Measurements from ENCODE around the gene DNM3. TPM values are rescaled to one million over a fixed set of nuclear protein-coding genes. Genes with fewer than 3 reads are reported as not detected.
A peak's percentile ranks its signal among the peaks of the same experiment; 100 is the strongest.
"Not testable (repeated sequence)": the region's sequence is repeated elsewhere in the genome, so short reads cannot be mapped to it uniquely, and the experiment has no call there.

The DNM3 gene
- total RNA-seq, 1 donor from 2014 or later: 2.3 TPM

DNA sequence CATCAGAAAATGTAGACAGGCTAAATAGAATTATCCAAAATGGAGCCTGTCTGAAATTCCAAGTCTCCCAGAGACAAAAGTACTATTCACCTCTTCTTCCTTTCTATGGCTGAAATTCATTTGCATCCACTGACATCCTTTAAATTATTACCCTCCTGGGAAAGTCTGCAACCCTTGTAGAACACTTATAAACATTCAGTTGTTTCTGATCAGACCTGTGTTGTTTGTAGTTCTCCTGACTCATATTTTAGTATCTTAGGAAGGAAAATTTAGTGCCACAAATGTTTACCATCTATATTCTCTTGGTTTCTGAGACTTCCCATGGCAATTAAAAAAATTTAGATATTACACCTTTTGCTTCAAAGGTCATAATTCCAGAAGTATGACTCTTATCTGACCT is 509.6 kb downstream of the DNM3 start:
- ATAC-seq (no peak), DNase-seq (no peak)
- intact Hi-C loops (cut with micrococcal nuclease): no loop called here

DNA sequence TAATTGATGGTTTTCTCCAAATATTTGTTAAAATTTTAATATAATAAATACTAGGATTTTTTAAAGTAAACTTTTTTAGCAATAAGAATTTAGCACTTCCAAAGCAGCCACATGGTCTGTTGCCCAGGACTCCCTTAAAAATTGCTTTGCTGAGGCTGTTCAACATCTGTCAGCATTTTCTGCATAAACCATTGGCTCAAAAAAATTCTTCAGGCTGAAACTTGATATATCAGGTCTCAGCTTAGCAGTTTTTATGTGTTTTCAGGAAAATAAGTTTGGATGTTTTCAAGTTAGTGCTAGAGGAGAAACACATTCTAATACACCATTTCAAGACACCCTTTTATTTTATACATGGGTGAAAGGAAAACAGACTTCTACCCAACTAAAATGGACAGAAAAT is 510.0 kb downstream of the DNM3 start:
- ATAC-seq: peak; percentile 50

DNA sequence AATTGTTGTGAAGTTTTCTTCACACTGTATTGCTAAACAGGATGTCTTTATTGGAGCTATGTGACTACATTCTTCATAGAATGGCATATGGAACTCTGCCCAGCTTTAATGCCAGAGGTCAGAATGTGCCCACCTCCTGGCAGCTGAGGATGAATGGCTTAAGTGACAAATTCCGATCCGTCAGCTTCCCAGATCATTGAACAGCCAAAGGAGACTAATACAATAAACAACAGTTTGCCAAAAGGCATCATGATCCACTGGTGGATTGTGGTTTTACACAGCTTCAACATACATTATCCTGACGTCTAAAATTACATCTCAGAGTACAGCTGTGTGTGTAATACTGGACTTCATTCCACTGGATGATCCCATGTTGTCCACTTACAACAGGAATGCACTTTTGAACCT is 510.5 kb downstream of the DNM3 start:
- DNase-seq (no peak), ATAC-seq (no peak)
- intact Hi-C loops (cut with micrococcal nuclease): no loop called here

More for the DNA sequence above, 510.0 kb downstream of the DNM3 start:
- intact Hi-C loops (cut with micrococcal nuclease): no loop called here
- DNase-seq: no peak

DNA sequence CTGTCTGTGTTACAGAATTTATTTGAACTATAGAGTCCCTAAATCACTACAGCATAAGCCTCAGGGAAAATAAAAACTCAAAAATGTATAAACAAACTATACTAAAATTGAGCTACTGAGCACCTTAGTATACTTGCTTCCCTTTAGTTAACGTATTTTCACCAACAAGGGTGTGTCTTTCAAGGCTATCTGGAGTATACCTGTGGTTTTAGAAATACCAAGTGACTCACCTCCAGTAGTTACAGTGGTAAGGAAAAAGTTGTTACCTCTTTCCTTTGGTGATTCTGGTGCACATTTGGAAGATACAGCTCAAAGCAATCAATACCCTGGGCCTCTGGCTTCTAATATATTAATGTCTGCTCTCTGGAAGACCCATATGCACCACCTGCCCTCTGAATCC is 511.1 kb downstream of the DNM3 start:
- no peak for ATAC-seq
- intact Hi-C loops (cut with micrococcal nuclease): no loop called here

DNA sequence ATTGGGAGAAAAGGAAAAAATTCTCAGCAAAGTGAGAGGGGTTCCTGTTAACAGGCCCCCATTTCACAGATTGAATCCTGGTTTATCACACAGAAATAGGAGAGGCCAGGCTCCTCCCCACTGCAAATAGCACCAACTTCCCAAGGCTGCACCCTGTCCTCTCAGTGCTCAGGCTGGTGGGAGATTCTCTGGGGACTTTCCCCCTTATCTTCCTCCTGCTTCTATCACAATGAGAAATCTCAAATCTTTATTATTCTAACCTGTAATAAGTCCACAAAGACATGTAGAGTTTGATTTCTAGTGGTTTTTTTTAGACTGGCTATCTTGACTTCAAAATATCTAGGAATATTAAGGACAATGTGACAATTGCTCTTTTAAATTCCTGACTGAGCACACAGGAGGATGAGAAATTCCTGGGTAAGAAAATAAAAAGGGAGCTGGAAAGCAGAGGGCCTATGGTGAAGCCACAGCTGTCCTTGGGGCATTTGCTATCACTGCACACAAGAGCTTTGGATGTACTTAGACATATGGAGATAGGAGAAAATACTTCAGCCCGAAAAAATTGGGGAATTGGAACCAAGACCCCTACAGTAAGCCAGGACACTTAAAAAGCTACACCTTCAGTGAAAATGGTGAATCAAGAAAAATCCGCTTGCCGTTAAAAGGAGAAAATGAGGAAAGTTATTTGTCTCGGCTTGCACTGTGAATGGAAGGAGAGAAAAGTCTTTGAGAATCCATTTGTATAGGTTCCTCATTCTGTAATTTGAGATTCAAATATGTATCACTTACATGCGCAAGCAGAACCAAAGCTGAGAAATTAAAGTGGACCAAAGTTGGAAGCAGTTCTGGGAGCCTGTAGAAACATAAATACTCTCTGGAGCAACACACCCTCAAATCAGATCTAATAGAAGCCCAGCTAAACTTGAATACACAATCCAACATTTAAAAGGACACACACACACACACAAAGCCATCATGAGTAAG is 513.3 kb downstream of the DNM3 start:
- intact Hi-C loops (cut with micrococcal nuclease): no loop called here
- no peak for ATAC-seq

More for the DNA sequence above, 511.1 kb downstream of the DNM3 start:
- DNase-seq: no peak

DNA sequence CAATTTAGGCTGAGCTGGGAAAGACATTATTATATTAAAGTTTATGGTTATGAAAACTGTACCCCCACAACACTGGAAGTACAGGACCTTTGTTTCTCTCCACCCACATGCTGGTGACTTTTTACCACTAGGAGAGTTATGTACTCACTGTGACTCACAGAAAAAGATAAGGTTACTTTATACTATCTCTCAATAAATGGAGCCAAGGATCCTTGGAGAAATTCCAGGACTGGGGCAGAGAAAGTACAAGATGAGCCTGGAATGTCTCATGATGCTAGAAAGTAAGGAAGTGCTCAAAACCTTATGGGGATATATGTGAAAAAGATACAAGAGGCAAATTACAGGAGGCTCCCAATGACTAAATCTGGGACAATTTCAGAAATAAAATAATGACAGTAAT is 515.3 kb downstream of the DNM3 start:
- DNase-seq (no peak), ATAC-seq (peak; percentile 3)
- intact Hi-C loops (cut with micrococcal nuclease): no loop called here

More for the DNA sequence above, 513.3 kb downstream of the DNM3 start:
- DNase-seq: no peak

DNA sequence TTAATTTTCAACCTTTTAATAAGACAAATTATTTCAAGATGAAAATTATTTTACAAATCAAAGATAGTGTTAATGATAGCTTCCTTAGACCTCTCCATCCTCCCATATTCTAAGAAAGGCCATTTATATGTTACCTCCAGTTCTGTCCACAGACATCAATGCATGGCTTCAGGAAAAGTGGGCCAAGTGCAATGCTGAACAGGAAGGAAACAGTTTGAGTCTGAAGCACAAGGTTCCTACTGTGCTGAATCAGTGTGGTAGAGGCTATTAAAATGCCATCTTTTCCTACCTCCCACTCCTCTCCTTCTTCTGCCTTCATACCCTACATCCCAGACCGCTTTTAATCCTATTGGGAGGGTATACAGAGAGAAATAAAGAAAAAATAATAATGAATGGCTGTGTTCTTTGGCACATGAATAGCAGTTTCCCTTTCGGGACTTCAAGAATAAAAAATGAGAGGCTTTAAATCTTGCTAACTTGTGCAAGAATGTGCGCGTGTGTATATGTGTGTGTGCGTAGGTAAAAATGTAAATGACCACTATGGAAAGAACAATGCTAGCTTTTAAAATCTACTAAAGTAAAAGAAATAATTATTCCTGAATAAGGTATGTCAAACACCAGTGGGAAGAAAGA is 516.6 kb downstream of the DNM3 start:
- ATAC-seq: peak; percentile 13
- DNase-seq: no peak
- intact Hi-C loops (cut with micrococcal nuclease): no loop called here

DNA sequence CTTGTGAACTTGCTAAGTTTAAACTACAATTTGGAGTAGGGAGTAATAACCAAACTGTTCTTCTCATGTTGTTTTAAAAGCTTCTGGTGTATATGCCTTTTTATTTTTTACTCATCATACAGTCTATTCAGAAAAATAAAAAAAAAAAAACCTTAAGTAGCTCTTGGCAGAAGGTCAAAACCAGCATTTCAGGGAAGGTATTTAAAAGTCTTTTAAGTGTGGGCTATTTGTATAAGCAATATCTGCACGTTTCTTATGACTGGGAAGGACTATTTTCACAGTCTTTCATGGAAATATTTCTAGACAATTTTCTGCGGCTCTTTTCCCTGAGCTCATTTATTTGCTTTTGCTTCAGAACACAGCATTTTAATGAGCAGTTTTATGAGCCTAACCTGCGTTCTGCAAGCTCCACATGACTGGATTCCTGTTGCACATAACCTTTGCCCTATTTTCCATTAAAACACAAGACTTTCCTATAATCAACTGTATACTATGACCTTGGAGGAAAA is 518.2 kb downstream of the DNM3 start:
- DNase-seq: no peak
- no peak for ATAC-seq
- intact Hi-C loops (cut with micrococcal nuclease): no loop called here

DNA sequence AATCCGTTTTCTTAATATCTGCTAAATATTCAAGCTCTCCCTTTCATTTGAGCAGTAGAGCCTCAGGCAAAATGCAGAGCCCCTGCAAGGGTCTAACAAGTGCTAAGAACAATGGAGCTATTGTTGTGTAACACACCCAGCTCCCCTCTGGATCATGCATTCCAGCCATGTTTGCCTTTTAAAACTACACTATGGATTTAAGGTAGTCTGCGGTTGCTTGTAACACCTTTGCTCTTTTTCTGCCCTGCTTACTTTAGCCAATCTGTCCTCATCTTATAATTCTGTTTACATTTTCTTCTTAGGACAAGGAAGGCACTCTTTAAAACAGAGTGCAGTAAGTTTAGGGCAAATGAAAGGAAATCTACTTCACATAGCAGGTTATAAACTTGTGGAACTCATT is 519.2 kb downstream of the DNM3 start:
- ATAC-seq: no peak
- intact Hi-C loops (cut with micrococcal nuclease): no loop called here
- DNase-seq: no peak

DNA sequence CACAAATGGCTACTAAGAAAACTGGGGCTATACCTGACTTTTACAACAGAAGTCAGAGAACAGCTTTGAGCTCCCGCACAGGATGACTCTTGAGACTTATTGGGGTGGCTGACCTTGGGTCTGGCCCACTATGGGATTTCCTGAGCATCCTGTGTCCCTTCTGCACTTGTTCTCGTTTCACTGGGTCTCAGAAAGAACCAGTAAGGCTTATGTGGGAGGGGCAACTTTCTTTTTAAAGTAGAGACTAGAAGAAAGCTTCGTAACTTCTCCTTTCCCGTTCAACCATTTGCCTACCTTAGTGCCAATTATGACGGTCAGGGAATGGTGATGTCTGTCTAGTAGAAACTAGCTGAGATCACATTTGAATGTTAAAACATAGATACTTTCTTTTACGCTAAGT is 519.7 kb downstream of the DNM3 start:
- ATAC-seq (no peak), DNase-seq (no peak)
- intact Hi-C loops (cut with micrococcal nuclease): no loop called here

DNA sequence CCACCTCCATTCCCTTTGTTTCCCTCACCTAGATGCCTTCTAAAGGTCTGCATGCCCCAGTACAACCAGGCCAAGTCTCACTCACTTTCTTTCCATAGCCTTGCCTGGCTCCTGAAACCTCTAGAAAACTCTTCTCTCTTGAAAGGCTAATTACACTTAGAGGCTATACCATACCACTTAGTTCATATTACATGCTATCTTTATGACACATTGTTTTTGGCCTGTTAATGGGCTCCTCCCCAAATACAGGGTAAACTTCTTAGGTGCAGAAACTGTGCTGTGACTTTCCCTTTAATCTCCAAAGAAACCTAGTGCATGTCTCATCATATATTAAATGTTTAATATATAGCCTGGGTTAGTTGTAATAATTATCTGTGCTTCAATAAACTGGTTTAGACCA is 522.6 kb downstream of the DNM3 start:
- DNase-seq (no peak), ATAC-seq (no peak)
- intact Hi-C loops (cut with micrococcal nuclease): no loop called here

DNA sequence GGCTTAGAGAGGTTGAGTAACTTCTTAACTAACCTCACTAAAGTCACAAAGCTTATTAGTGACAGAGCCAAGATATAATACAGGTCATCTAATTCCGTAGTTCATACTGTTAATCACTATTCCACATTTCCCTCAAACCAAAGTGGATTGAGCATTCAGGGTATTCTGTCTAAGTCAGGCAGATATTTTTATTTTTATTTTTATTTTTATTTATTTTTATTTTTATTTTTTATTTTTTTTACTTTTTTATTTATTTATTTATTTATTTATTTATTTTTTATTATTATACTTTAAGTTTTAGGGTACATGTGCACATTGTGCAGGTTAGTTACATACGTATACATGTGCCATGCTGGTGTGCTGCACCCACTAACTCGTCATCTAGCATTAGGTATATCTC is 530.3 kb downstream of the DNM3 start:
- DNase-seq; intact Hi-C loops (cut with micrococcal nuclease): not testable (repeated sequence)

DNA sequence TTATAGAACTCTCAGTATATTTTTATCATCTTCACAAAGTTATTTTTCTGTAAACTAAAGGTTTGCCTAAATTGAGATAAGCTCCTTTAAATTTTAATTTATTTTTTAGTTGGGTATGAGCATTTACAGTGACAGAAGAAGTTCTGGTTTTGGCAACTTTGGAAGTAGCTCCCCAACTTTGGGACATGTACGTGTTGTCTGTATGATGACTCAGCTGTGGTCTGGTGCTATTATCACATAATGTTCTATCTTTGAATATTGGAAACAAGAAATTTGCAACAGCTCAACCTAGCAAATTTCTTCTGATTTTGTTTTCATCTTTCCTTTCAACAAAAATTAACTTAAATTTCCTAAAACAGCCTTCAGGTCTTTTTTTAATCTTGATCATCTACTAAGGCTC is 532.6 kb downstream of the DNM3 start:
- no peak for ATAC-seq
- intact Hi-C loops (cut with micrococcal nuclease): no loop called here
- no peak for DNase-seq

More for the DNA sequence above, 530.3 kb downstream of the DNM3 start:
- not testable (repeated sequence) for ATAC-seq

DNA sequence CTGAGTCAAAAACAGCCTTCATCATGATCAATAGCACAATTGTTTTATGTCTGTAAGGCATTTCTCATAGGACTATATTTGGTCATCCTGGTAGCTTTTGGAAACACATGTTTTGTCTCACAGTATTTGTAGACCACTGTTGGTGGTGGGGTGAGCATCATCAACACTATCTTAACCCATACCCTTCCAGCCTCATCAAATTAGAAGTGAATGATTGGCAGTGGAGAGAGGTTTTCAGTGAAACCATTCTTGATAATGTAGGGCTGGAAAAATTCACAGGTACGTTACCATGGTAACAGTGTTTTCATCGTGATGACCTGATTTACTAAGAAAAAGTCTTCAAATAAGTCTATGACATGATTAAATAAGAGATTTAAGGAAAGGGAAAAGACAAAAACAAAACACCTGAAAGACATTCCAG is 533.9 kb downstream of the DNM3 start:
- no peak for DNase-seq
- no peak for ATAC-seq
- intact Hi-C loops (cut with micrococcal nuclease): no loop called here

DNA sequence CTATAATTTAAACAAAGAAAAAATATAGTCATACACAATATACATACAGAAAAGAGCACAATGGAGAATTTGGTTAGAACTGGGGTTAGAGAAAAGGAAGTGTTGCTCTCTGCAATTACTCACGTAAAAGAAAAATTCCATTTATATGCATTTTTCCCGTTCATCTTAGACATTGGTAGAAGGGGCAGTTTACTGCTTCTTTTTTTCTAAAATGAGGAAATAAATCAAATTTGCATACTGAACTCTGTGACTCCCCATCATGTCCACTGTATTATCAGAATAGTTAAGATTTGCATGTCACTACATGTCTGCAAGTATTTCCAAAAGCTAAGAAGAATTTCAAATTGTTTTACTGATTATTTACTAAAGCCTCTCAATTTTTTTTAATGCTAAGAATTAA is 535.1 kb downstream of the DNM3 start:
- no peak for DNase-seq
- ATAC-seq: no peak
- intact Hi-C loops (cut with micrococcal nuclease): no loop called here

DNA sequence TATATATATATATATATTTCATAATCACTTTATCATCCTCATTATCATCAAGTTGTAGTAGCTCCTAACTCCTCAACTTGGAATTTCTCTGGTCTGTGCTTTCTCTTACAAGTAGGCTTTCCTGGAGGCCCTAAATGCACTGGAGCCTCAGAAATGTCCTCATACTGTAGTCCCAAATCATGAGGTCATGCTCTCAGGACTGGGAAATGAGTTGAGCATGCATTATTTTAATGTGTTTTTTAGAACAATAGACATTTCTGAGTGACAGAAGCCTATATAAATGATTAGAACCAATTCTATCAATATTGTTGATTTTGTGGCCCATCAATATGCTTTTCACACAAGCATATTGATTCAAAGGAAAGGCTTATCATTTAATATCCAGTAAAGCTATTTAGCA is 536.3 kb downstream of the DNM3 start:
- ATAC-seq: no peak
- intact Hi-C loops (cut with micrococcal nuclease): no loop called here
- DNase-seq: no peak

DNA sequence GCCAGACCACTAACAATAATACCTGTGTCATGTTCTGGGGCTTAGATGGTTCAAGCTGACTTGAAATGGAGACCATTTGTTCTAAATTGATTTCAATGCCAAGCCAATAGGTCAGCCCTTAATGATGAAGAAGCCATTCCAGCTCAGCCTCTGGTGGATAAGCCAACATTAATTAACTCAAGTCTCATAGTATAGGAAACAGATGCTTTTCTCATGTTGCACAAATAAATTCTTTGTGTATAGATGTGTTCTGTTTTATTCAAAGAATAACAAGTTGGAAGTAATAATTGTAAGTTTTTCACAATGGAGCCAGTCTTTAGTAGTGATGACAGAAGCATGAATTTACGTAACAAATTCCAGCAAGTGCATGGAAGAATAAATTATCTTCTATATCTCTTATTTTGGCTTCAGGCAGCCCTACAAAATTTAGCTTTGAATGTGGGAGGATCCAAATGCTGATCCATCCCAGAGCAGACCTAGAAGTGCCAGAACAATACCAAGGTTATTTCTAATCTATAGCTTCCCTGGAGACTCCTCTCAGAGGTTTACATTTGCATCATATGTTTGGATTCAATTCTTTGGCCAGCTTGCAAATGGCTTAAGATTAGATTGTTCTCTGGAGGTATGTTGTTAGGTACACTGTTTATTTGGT is 536.9 kb downstream of the DNM3 start:
- DNase-seq: no peak
- no peak for ATAC-seq
- intact Hi-C loops (cut with micrococcal nuclease): no loop called here

DNA sequence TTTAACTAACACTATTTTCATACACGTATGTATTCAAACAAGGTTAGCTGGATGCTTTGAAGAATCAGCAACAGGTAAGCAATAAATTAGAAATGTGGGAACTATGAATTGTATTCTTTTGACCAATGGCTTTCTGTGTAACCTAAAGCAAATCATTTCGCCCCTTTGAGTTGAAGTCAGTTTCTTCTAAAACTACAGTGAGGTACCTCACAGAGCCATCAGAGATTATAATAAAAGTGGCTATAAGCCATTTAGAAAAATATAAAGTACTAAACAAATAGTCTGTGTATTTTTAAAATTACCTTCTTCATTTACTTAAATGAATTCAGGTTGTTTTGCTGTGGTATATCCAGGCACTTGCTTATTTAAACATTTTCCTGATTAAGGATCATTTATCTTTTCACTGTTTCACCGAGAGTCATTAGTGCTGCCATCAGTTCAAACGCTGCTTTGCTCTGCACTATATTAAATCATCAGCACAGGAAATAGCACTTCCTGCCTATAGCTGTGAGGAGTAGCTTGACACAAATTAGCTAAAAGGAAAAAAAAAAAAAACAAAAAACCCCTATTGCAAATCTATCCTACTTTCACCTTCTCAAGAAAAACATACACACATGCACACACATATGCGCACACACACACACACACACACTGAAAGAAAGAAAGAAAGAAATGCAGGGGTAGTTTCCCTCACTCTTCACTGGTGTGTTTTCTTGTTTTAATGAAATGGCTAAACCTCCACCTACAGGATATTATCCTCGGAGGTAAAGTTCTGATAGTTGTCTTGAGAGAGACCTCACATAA is 539.3 kb downstream of the DNM3 start:
- intact Hi-C loops (cut with micrococcal nuclease): no loop called here
- ATAC-seq (no peak), DNase-seq (no peak)

DNA sequence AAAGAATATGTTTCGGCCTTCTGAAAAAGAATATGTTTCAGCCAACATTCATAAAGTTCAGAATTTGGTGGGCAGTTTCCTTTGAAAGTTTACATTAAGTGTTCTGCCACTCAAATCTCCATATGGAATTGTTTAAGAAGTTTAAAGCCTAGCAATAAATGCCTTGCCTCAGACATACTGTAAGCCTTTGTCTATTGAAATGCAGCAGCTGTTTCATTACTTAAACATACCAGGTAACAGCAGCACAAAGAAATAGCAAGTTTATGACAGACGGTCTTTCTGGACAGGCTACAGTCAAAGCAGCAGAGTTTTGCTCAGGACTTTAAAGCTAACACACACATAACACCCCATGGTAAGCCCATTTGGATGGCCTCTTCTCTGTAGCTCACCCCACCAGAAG is 540.6 kb downstream of the DNM3 start:
- ATAC-seq: no peak
- intact Hi-C loops (cut with micrococcal nuclease): no loop called here
- DNase-seq: no peak

Data from left ventricle myocardium superior (tissue), 1 donor.